ENCODE results near the gene PCDHGA10.

DNA sequence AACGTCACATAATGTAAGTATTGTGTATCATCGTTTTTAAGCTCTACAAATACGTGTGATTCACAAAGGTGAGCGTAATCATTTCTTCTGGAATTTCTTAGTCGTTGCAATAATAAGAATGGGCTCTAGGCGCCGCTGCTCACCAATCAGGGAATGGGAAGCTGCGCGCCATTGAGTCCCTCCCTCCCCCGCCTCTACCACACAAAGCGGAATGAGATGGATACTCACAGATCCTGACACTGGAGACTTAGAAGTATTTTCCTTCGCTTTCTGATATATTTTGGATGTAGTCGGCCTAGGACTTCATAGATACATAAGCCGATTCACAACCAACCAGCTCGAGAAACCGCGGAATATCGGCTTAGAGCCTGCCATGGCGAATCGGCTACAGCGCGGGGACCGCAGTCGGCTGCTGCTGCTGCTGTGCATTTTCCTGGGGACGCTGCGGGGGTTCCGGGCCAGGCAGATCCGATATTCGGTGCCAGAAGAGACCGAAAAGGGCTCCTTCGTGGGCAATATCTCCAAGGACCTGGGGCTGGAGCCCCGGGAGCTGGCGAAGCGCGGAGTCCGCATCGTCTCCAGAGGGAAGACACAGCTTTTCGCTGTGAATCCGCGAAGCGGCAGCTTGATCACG lies 8.2 kb downstream of the PCDHGA10 start, which contains the start of gene PCDHGA11:
- TF ChIP-seq, protein P1, sequence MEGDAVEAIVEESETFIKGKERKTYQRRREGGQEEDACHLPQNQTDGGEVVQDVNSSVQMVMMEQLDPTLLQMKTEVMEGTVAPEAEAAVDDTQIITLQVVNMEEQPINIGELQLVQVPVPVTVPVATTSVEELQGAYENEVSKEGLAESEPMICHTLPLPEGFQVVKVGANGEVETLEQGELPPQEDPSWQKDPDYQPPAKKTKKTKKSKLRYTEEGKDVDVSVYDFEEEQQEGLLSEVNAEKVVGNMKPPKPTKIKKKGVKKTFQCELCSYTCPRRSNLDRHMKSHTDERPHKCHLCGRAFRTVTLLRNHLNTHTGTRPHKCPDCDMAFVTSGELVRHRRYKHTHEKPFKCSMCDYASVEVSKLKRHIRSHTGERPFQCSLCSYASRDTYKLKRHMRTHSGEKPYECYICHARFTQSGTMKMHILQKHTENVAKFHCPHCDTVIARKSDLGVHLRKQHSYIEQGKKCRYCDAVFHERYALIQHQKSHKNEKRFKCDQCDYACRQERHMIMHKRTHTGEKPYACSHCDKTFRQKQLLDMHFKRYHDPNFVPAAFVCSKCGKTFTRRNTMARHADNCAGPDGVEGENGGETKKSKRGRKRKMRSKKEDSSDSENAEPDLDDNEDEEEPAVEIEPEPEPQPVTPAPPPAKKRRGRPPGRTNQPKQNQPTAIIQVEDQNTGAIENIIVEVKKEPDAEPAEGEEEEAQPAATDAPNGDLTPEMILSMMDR (IDR thresholded peaks at IDR 0.05; ENCODE audit: low read depth, low read length) = peak; percentile 65
- TF ChIP-seq EZH2phosphoT487 (IDR thresholded peaks at IDR 0.05; ENCODE audit: low read depth) = no peak
